OCI-LY3 (cell line): ENCODE results near the gene CEBPZ.

ENCODE experiments used
- H2AFZ ChIP-seq: fragments of 200-600, 300-600 bp; shearing (Covaris generic); 2 replicates; pipeline ENCODE4 v1.6.0; 2014; ENCODE audit warnings: antibody characterized with exemption, low read depth, low read length
- H3K27ac ChIP-seq: fragments of 200-600, 300-600 bp; sonication (generic); 2 replicates; pipeline ENCODE4 v1.5.1; 2014; ENCODE audit warnings: mild to moderate bottlenecking, low read length, moderate library complexity, mixed read lengths
- H3K27me3 ChIP-seq: fragments of 200-600, 300-600 bp; sonication (generic); 2 replicates; pipeline ENCODE4 v1.6.1; 2014; ENCODE audit warnings: low read depth, low read length, mixed read lengths
- H3K36me3 ChIP-seq: fragments of 200-600, 300-600 bp; sonication (generic); replicated peaks from 2 replicates; pipeline ENCODE3; 2014; ENCODE audit warnings: low read depth, low read length, mixed read lengths
- H3K4me1 ChIP-seq: fragments of 300-600, 200-600 bp; sonication (generic); 2 replicates; pipeline ENCODE4 v1.6.1; 2014; ENCODE audit warnings: low read length, mixed read lengths
- H3K4me2 ChIP-seq: fragments of 200-600, 300-600 bp; sonication (generic); 2 replicates; pipeline ENCODE4 v1.6.1; 2014; ENCODE audit warnings: low read length, mixed read lengths
- H3K4me3 ChIP-seq: fragments of 300-600, 200-600 bp; sonication (generic); 2 replicates; pipeline ENCODE4 v1.5.1; 2014; ENCODE audit warnings: antibody characterized with exemption, mild to moderate bottlenecking, low read length, moderate library complexity
- H3K79me2 ChIP-seq: fragments of 300-600, 200-600 bp; shearing (Covaris generic); 2 replicates; pipeline ENCODE4 v1.6.1; 2014; ENCODE audit warnings: mild to moderate bottlenecking, low read length, mixed read lengths
- H3K9ac ChIP-seq: fragments of 300-600, 200-600 bp; shearing (Covaris generic); 2 replicates; pipeline ENCODE4 v1.6.0; 2014; ENCODE audit warnings: mild to moderate bottlenecking, low read length, moderate library complexity
- H3K9me3 ChIP-seq: fragments of 200-600, 300-600 bp; shearing (Covaris generic); 2 replicates; pipeline ENCODE4 v1.6.1; 2014; ENCODE audit warnings: low read length, mixed read lengths; ENCODE audit not compliant: insufficient read depth
- H4K20me1 ChIP-seq: fragments of 200-600, 300-600 bp; sonication (generic); 2 replicates; pipeline ENCODE4 v1.6.1; 2016; ENCODE audit warnings: low read length, mixed read lengths; ENCODE audit not compliant: insufficient read depth
- CTCF ChIP-seq: fragments of 200-600, 300-600 bp; sonication (generic); IDR thresholded peaks from 2 replicates; pipeline ENCODE4 v1.5.1; 2014; ENCODE audit warnings: antibody characterized with exemption, low read length, low read depth
- EZH2phosphoT487 ChIP-seq: fragments of 200-600 bp; shearing (Covaris generic); IDR thresholded peaks from 2 replicates; pipeline ENCODE4 v1.6.1; 2018; ENCODE audit warnings: antibody characterized with exemption, mixed run types, low read depth

The CEBPZ gene

GRCh38 chr2:37167636-37168180, 63.7 kb downstream of the CEBPZ start:
- H4K20me1 ChIP-seq, result no peaks in the 10 kb centered on the region
- peak overlapping the region; percentile 64 for H3K4me2 ChIP-seq
- peak overlapping the region; percentile 66 for H3K4me3 ChIP-seq
- H3K79me2 ChIP-seq, result no peaks in the 10 kb centered on the region
- H3K9ac ChIP-seq, result peak overlapping the region; percentile 32; the same call in 1 of the 2 replicates
- no peak overlapping the region for H3K27ac ChIP-seq
- no peaks in the 10 kb centered on the region for H3K36me3 ChIP-seq
- no peaks in the 10 kb centered on the region for H3K27me3 ChIP-seq
- peaks cover 6% of the 10 kb centered on the region; the same call in 1 of the 2 replicates for H3K9me3 ChIP-seq
- peak overlapping the region; percentile 87 for H2AFZ ChIP-seq
- H3K4me1 ChIP-seq, result 0 out of 2 replicates have a peak, but pooled peaks cover 5% of the 10 kb centered on the region
- no peak for TF ChIP-seq CTCF
- no peak for TF ChIP-seq EZH2phosphoT487

DNA sequence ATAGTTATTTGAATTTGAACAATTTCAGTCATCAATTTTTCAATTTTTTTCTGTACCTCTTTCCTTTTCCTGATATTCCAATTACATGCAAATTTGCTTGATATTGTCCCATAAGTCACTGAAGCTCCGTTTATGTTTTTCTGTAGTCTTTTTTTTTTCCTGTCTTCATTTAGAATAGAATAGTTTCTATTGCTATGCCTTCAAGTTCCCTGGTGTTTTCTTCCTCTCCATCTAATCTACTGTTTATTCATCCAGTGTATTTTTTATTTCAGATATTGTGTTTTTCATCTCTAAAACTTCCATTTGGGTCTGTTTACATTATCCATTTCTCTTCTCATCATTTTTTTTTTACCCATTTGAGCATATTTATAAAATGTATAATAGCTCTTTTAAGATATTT, 66.6 kb downstream of the CEBPZ start:
- Histone ChIP-seq H3K27ac (no peak overlapping the region), H3K4me2 (no peak overlapping the region), H3K4me1 (0 out of 2 replicates have a peak, but pooled peaks cover 5% of the 10 kb centered on the region), H2AFZ (no peak overlapping the region), H3K9ac (no peak overlapping the region), H3K79me2 (no peaks in the 10 kb centered on the region), H3K4me3 (no peak overlapping the region), H3K36me3 (no peaks in the 10 kb centered on the region), H3K9me3 (peaks cover 6% of the 10 kb centered on the region; the same call in 1 of the 2 replicates), H3K27me3 (no peaks in the 10 kb centered on the region), H4K20me1 (no peaks in the 10 kb centered on the region)
- TF ChIP-seq CTCF, result no peak
- no peak for TF ChIP-seq EZH2phosphoT487

DNA sequence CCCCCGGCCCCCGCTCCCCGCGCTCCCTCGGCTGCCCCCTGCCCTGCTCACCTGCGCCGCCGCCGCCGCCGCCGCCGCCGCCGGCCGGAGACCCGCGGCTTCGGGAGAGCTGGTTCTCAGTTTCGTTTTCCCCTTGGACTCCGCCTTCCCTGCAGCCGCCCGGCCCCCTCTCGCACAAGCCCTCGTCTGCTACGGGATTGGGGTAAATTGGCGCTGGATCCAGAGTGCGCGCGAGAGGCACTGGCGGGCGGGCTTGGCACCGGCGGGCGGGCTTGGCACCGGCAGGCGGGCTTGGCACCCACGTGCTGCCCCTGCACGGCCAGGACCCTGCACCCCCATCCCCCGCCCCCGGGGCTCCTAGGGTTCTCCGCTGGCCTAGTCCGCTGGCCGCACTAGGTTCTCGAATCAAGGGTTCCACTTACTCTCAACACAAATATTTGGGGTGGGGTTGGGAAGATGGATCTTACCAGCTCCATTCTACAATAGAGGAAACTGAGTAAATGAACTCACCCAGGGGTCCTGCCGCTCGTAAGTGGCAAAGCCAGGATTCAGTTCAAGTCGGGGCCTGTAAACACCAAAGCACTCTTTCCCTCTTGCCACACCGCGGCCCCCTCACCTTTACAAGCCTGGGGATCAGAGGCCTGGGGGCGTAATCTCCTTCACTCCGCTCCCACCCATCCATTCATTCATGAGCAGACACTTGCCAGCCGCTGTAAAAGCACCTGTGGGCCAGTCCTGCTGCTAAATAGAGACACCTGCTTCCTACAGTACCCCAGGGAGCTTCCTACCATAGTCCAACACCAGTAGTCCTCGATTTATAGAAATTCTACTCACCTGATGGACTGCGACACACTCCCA, 74.3 kb downstream of the CEBPZ start, which contains the start of gene EIF2AK2:
Gene EIF2AK2, minus strand, starts transcription at position 124 of the 858 bp plus-strand sequence. CDS start 9,174 bp downstream, outside the sequence.
- H4K20me1 ChIP-seq, result no peaks in the 10 kb centered on the region
- H2AFZ ChIP-seq, result peak within 1 kb of the TSS; percentile 71
- no peaks in the 10 kb centered on the region for H3K9me3 ChIP-seq
- TF ChIP-seq EZH2phosphoT487 (no peak), CTCF (no peak)
- H3K79me2 ChIP-seq, result peaks cover 17% of the 10 kb centered on the region
- peak within 1 kb of the TSS; percentile 81 for H3K9ac ChIP-seq
- no peaks in the 10 kb centered on the region for H3K27me3 ChIP-seq
- peaks cover 4% of the 10 kb centered on the region for H3K36me3 ChIP-seq
- H3K4me3 ChIP-seq, result peak within 1 kb of the TSS; percentile 96
- H3K4me2 ChIP-seq, result peak within 1 kb of the TSS; percentile 82
- H3K4me1 ChIP-seq, result peaks cover 18% of the 10 kb centered on the region
- H3K27ac ChIP-seq, result 0 out of 2 replicates have a peak within 1 kb of the TSS, but pooled peaks have one; percentile 8
